CD4-positive, alpha-beta T cell (primary cell): ENCODE measurements around the gene ALK. TPM values are rescaled to one million over a fixed set of nuclear protein-coding genes. Genes with fewer than 3 reads are reported as not detected.

Source experiments
- ATAC-seq: fragments of 200-7000 bp; cut with Tn5 transposase; one replicate; pipeline ENCODE4 v1.10.0; 2022; ENCODE audit warnings: mild to moderate bottlenecking; ENCODE audit not compliant: poor library complexity
- CTCF ChIA-PET: fragments of 350-600 bp; sonication (Branson Sonifier 250); formaldehyde crosslinking; loops from one replicate; lab custom pipeline; 2021; ENCODE audit warnings: antibody characterized with exemption, inconsistent platforms; lab: Charles Lee
- POLR2A ChIA-PET: fragments of 350-600 bp; sonication (Branson Sonifier 250); formaldehyde crosslinking; loops from one replicate; lab custom pipeline; 2021; ENCODE audit warnings: antibody characterized with exemption, inconsistent platforms; lab: Charles Lee
- DNase-seq, 14 experiments: peaks; one replicate each; pipeline ENCODE4 v3.0.0-alpha.2; 2013 to 2020; ENCODE audit warnings: mixed read lengths in 2 of 14
- H3K27ac ChIP-seq, 2 donors: one replicate each; pipeline versions ENCODE4 v1.5.1 to v1.7.0; 2013; ENCODE audit warnings: low read length in 2 of 2, low read depth in 1 of 2, mild to moderate bottlenecking in 1 of 2
- H3K27me3 ChIP-seq, 2 experiments: 1 replicate in 1 of 2; 2 replicates in 1 of 2; pipeline versions ENCODE4 v1.6.1 to v1.7.0; 2013; ENCODE audit warnings: low read length in 2 of 2, control low read depth in 1 of 2, mild to moderate bottlenecking in 1 of 2, moderate library complexity in 1 of 2; ENCODE audit not compliant: insufficient read depth in 2 of 2, control insufficient read depth in 1 of 2
- H3K36me3 ChIP-seq: one replicate; pipeline ENCODE4 v1.6.1; 2013; ENCODE audit warnings: low read length, control low read depth; ENCODE audit not compliant: insufficient read depth
- H3K4me1 ChIP-seq: one replicate; pipeline ENCODE4 v1.6.1; 2013; ENCODE audit warnings: low read length, control low read depth; ENCODE audit not compliant: insufficient read depth
- H3K4me3 ChIP-seq: one replicate; pipeline ENCODE4 v1.5.1; 2013; ENCODE audit warnings: mild to moderate bottlenecking, low read length, moderate library complexity
- H3K9me3 ChIP-seq, 2 experiments: 1 replicate in 1 of 2; 2 replicates in 1 of 2; pipeline versions ENCODE4 v1.6.1 to v1.7.0; 2013; ENCODE audit warnings: low read length in 2 of 2, mild to moderate bottlenecking in 2 of 2, control low read depth in 1 of 2, moderate library complexity in 1 of 2; ENCODE audit not compliant: control insufficient read depth in 1 of 2, insufficient read depth in 1 of 2
- H3K27ac Mint-ChIP-seq: one replicate; pipeline ENCODE4 v1.8.0; 2020; ENCODE audit warnings: mixed read lengths
- H3K27me3 Mint-ChIP-seq: one replicate; pipeline ENCODE4 v1.8.0; 2021; ENCODE audit warnings: mixed read lengths
- H3K36me3 Mint-ChIP-seq: one replicate; pipeline ENCODE4 v1.8.0; 2021; ENCODE audit warnings: low read depth, mixed read lengths
- H3K4me1 Mint-ChIP-seq: one replicate; pipeline ENCODE4 v1.8.0; 2021; ENCODE audit warnings: low read depth, mixed read lengths
- H3K4me3 Mint-ChIP-seq: one replicate; pipeline ENCODE4 v1.8.0; 2020; ENCODE audit warnings: mild to moderate bottlenecking, mixed read lengths
- H3K9me3 Mint-ChIP-seq: one replicate; pipeline ENCODE4 v1.8.0; 2020; ENCODE audit warnings: mixed read lengths
- CTCF ChIP-seq: fragments of 200-600 bp; IDR thresholded peaks from one replicate; pipeline ENCODE4 v1.8.0; 2022; ENCODE audit warnings: antibody characterized with exemption, mild to moderate bottlenecking
- intact Hi-C, 2 experiments: fragments of 100-400 bp; cut with DNase I in 1 of 2; cut with micrococcal nuclease in 1 of 2; formaldehyde crosslinking; loops; one replicate each; pipeline versions ENCODE4 v1.15.1 to v1.9.0; 2023 to 2025; cut with DNase I, micrococcal nuclease
- total RNA-seq, 174 experiments: library from RNA in 2 of 174; stranded (reverse) in 2 of 174; gene quantifications; one replicate each; pipeline ENCODE4 v1.2.3 and lab custom pipeline; 2021 to 2026

ALK gene
- total RNA-seq, 2 experiments from 2014 or later = not detected

DNA sequence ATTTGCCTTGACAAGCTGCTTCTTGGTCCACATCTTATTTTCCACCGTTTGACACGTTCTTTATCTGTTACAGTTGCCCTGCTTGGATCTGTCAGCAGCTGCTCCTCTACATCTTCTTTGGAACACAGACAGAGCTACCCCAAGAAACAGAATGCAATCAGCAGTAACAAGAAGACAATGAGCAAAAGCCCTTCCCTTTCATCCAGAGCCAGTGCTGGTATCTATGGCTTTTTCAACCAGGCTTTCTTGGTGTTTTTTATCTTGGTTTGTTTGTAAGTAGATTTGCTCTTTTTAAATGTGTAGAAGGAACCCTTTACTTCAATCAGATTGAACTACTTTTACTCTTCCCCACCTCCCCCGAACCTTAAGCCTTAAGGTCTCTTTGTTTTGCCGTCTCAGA is 764.3 kb downstream of the ALK start:
- intact Hi-C loops = no loop called here
- Histone ChIP-seq H3K4me3 (no peak overlapping the region), H3K36me3 (peaks cover 86% of the 10 kb centered on the region), H3K4me1 (no peaks in the 10 kb centered on the region), H3K27me3 (no peaks in the 10 kb centered on the region), H3K9me3 (no peaks in the 10 kb centered on the region), H3K27ac (no peak overlapping the region)
- Mint-ChIP-seq H3K9me3 (no peaks in the 10 kb centered on the region), H3K4me3 (no peak overlapping the region), H3K27me3 (no peaks in the 10 kb centered on the region), H3K4me1 (peaks cover under 1% of the 10 kb centered on the region), H3K36me3 (peaks cover 98% of the 10 kb centered on the region), H3K27ac (no peak overlapping the region)
- POLR2A ChIA-PET = no interaction called here
- no peak for TF ChIP-seq CTCF
- CTCF ChIA-PET = no interaction called here
- ATAC-seq (no peak), DNase-seq (no peak)

- no peak overlapping the region for H3K27ac Mint-ChIP-seq
Measured at GRCh38 chr2:29155578-29155977, 765.8 kb downstream of the ALK start.

DNA sequence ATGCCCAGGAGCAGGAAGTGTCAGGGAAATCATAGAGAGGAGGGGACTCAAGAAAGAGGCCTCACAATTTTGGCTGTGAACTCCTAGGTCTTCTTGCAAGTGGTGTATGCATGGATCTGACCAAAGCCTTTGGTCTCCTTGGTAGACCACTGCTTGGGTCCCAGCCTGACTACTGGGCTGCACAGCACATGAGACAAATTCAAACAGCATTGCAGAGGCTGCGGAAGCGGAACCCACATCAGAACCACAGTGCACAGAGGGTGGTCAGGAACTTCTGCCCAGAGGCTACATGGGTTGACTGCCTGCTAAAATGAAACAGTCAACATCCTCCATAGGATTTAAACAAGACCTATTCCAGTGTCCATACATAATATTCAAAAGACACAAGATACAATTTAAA is 766.8 kb downstream of the ALK start:
- H3K4me1 ChIP-seq = no peaks in the 10 kb centered on the region
- no peak for DNase-seq
- no peak for TF ChIP-seq CTCF
- H3K4me1 Mint-ChIP-seq = no peaks in the 10 kb centered on the region
- H3K4me3 Mint-ChIP-seq = no peak overlapping the region
- intact Hi-C loops = no loop called here
- peaks cover 64% of the 10 kb centered on the region for H3K36me3 ChIP-seq
- no peaks in the 10 kb centered on the region for H3K27me3 ChIP-seq
- peaks cover 92% of the 10 kb centered on the region for H3K36me3 Mint-ChIP-seq
- no peaks in the 10 kb centered on the region for H3K27me3 Mint-ChIP-seq
- no peak overlapping the region for H3K27ac ChIP-seq
- no peak overlapping the region for H3K27ac Mint-ChIP-seq
- ATAC-seq = no peak
- ChIA-PET POLR2A (no interaction called here), CTCF (no interaction called here)
- H3K4me3 ChIP-seq = no peak overlapping the region
- no peaks in the 10 kb centered on the region for H3K9me3 Mint-ChIP-seq
- H3K9me3 ChIP-seq = no peaks in the 10 kb centered on the region

More at GRCh38 chr2:29155578-29155977, 765.8 kb downstream of the ALK start:
- ChIA-PET POLR2A (no interaction called here), CTCF (no interaction called here)
- Mint-ChIP-seq H3K27me3 (no peaks in the 10 kb centered on the region), H3K4me3 (no peak overlapping the region), H3K36me3 (peaks cover 94% of the 10 kb centered on the region), H3K4me1 (no peaks in the 10 kb centered on the region), H3K9me3 (no peaks in the 10 kb centered on the region)
- Histone ChIP-seq H3K27me3 (no peaks in the 10 kb centered on the region), H3K9me3 (no peaks in the 10 kb centered on the region), H3K27ac (no peak overlapping the region), H3K4me1 (no peaks in the 10 kb centered on the region), H3K36me3 (peaks cover 72% of the 10 kb centered on the region), H3K4me3 (no peak overlapping the region)
- intact Hi-C loops = no loop called here
- DNase-seq (no peak), ATAC-seq (no peak)
- TF ChIP-seq CTCF = no peak
